ENCODE results near the gene NCOA5. TPM values are rescaled to one million over a fixed set of nuclear protein-coding genes. Genes with fewer than 3 reads are reported as not detected.
A peak's percentile ranks its signal among the peaks of the same experiment; 100 is the strongest.

The NCOA5 gene
- total RNA-seq, 1 donor from 2014 or later, result 48.6 TPM

DNA sequence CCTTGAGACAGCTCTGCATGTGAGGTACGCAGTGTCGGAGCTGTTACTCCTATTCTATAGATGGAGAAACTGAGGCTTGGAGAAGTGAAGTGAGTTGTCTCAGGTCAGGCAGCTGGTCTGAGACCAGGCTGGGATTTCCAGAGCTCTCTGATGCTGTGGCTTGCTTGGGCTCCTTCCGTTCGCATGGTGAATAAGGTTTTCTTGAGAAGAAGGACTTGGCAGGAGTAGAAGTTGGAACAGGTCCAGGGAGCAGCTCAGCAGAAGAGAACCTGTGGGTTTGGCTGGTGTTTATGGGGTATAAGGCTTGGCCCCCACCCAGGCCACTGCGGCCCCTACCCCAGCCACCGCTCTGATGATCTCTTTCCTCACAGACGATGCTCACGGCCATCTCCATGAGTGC is 53.4 kb downstream of the NCOA5 start:
- H3K4me1 Mint-ChIP-seq (ENCODE audit: unreplicated experiment), result no peaks in the 10 kb centered on the region
- H3K9me3 Mint-ChIP-seq, result no peaks in the 10 kb centered on the region
- H3K4me3 Mint-ChIP-seq, result no peak overlapping the region
- peaks cover 79% of the 10 kb centered on the region for H3K27me3 Mint-ChIP-seq
- no peak for DNase-seq (ENCODE audit: extremely low spot score, unreplicated experiment)
- TF ChIP-seq, protein P1, sequence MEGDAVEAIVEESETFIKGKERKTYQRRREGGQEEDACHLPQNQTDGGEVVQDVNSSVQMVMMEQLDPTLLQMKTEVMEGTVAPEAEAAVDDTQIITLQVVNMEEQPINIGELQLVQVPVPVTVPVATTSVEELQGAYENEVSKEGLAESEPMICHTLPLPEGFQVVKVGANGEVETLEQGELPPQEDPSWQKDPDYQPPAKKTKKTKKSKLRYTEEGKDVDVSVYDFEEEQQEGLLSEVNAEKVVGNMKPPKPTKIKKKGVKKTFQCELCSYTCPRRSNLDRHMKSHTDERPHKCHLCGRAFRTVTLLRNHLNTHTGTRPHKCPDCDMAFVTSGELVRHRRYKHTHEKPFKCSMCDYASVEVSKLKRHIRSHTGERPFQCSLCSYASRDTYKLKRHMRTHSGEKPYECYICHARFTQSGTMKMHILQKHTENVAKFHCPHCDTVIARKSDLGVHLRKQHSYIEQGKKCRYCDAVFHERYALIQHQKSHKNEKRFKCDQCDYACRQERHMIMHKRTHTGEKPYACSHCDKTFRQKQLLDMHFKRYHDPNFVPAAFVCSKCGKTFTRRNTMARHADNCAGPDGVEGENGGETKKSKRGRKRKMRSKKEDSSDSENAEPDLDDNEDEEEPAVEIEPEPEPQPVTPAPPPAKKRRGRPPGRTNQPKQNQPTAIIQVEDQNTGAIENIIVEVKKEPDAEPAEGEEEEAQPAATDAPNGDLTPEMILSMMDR (conservative IDR thresholded peaks at IDR 0.05), result no peak
- no peak overlapping the region for H3K27ac Mint-ChIP-seq
- H3K36me3 Mint-ChIP-seq, result no peaks in the 10 kb centered on the region

DNA sequence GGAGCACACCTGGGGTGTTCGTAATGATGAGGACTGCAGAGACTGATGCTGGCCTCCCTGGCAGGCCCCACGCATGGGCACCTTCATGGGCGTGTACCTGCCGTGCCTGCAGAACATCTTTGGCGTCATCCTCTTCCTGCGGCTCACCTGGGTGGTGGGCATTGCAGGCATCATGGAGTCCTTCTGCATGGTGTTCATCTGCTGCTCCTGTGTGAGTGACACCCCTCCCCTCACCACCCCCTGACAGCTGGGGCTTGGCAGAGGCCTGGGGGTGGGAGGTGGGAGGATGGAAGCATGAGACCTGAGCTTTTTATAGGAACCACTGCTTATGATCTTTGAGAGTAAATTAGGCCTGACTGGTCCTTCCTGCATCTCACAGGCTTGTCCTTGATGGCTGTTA is 54.0 kb downstream of the NCOA5 start:
- TF ChIP-seq, protein P1 (conservative IDR thresholded peaks at IDR 0.05), result no peak
- Mint-ChIP-seq H3K36me3 (no peaks in the 10 kb centered on the region), H3K27me3 (peaks cover 79% of the 10 kb centered on the region), H3K4me3 (no peak overlapping the region), H3K4me1 (ENCODE audit: unreplicated experiment) (no peaks in the 10 kb centered on the region), H3K27ac (no peak overlapping the region), H3K9me3 (no peaks in the 10 kb centered on the region)
- no peak for DNase-seq (ENCODE audit: extremely low spot score, unreplicated experiment)

- Mint-ChIP-seq H3K27me3 (peaks cover 80% of the 10 kb centered on the region), H3K9me3 (no peaks in the 10 kb centered on the region), H3K36me3 (no peaks in the 10 kb centered on the region), H3K4me1 (ENCODE audit: unreplicated experiment) (no peaks in the 10 kb centered on the region), H3K4me3 (no peak overlapping the region), H3K27ac (no peak overlapping the region)
- no peak for DNase-seq (ENCODE audit: extremely low spot score, unreplicated experiment)
- TF ChIP-seq, protein P1 (conservative IDR thresholded peaks at IDR 0.05), result no peak
Observed at GRCh38 chr20:46035253-46035652, 54.5 kb downstream of the NCOA5 start.

- Mint-ChIP-seq H3K27me3 (peaks cover 91% of the 10 kb centered on the region), H3K4me3 (no peak overlapping the region), H3K36me3 (no peaks in the 10 kb centered on the region), H3K4me1 (ENCODE audit: unreplicated experiment) (no peaks in the 10 kb centered on the region), H3K9me3 (no peaks in the 10 kb centered on the region), H3K27ac (no peak overlapping the region)
- no peak for DNase-seq (ENCODE audit: extremely low spot score, unreplicated experiment)
- TF ChIP-seq, protein P1 (conservative IDR thresholded peaks at IDR 0.05), result no peak
Observed at GRCh38 chr20:46034039-46034438, 55.7 kb downstream of the NCOA5 start.

- H3K4me3 Mint-ChIP-seq, result peak overlapping the region; percentile 70
- H3K27ac Mint-ChIP-seq, result no peak overlapping the region
- H3K9me3 Mint-ChIP-seq, result no peaks in the 10 kb centered on the region
- H3K27me3 Mint-ChIP-seq, result peaks cover 93% of the 10 kb centered on the region
- no peak for DNase-seq (ENCODE audit: extremely low spot score, unreplicated experiment)
- H3K4me1 Mint-ChIP-seq (ENCODE audit: unreplicated experiment), result no peaks in the 10 kb centered on the region
- TF ChIP-seq, protein P1 (conservative IDR thresholded peaks at IDR 0.05), result no peak
- no peaks in the 10 kb centered on the region for H3K36me3 Mint-ChIP-seq
Observed at GRCh38 chr20:46031701-46032254, 58.0 kb downstream of the NCOA5 start.
